GM11168 (cell line): ENCODE data around the gene EHMT1.

ENCODE experiments used
- in situ Hi-C: fragments of 300-500 bp; cut with MboI; formaldehyde crosslinking; loops from one replicate; pipeline ENCODE4 v1.12.0; 2022; ENCODE audit warnings: low sequenced_read_pairs; ENCODE audit not compliant: unreplicated experiment

Gene EHMT1

DNA sequence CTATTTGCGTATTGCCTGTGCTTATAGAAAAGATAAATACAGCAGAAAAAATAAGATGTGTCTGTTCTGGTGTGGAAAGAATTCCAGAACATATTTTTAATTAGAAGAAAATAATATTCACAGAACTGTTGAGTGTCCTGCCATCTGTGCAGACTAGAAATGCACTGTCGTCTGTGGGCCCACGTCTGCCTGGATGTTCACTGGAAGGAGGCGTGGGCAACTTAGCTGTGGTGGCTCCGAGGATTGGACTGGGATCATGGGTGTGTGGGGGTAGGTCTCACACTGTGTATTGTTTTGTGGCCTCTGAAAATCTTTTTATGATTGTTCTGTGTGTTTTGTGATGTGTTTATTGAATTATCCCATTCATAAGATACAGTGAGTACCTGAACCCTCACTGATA, 132.8 kb downstream of the EHMT1 start:
- in situ Hi-C loops, result no loop called here

GRCh38 chr9:137752426-137752825, 133.6 kb downstream of the EHMT1 start:
- in situ Hi-C loops, result no loop called here

GRCh38 chr9:137753192-137753765, 134.5 kb downstream of the EHMT1 start:
- in situ Hi-C loops, result no loop called here

GRCh38 chr9:137755261-137755927, 136.6 kb downstream of the EHMT1 start:
- in situ Hi-C loops, result no loop called here

DNA sequence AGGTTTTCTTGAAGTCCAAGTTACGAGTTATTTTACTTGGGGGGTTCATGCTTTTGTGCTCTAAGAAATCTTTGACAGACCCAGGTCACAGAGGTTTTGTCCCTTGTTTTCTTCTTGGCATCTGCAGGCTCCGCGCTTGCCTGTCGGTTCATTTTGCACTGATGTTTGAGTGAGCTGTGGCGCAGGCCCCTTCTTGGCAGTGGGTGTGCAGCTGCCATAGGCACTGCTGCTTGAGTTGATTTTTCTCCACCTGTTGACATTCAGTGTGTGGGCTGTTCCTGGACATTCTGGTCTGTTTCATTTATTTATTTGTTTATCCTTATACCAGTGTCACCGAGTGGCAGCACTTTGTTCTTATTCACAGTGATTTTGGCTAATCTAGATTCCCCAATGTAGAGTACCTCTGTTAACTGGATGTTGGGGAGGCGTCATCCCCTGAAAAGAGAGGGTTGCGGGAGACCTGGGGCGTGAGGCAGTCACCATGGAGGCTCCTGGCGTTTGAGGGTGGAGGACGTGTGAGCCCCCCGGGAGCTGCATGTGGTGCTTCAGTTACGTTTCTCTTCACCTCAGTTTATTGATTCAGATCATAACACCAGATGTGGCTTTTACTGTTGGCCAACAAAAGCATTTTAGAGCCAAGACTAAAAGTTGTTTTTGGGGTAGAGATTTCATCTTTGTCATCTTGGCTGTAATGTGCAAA, 137.4 kb downstream of the EHMT1 start:
- in situ Hi-C loops, result no loop called here

- in situ Hi-C loops, result no loop called here
Observed at GRCh38 chr9:137757139-137757538, 138.3 kb downstream of the EHMT1 start.

GRCh38 chr9:137757613-137758029, 138.8 kb downstream of the EHMT1 start:
- in situ Hi-C loops, result no loop called here

- in situ Hi-C loops, result no loop called here
Observed at GRCh38 chr9:137758067-137758466, 139.3 kb downstream of the EHMT1 start.

DNA sequence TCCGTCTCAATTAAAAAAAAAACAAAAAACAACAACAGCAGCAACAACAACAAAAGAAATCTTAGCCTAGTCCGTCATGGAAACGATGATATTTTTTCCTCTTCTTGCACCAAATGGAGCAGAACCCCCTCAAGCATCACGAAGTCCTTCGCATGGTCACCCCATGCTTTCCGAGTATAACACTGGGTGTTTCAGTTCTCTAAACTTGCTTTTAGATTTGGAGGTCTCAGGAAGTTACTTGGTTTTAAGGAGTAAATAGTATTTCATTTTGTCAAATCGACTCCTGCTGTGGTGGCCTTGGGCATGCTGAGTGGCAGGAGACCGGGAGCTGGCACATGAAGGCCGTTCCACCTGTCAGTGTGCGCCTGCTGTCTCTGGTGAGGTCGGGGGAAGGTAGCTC, 140.3 kb downstream of the EHMT1 start:
- in situ Hi-C loops, result no loop called here

GRCh38 chr9:137759649-137760321, 141.0 kb downstream of the EHMT1 start:
- in situ Hi-C loops, result loop anchor here (5.0 kb wide), 1 partner anchor 77 kb away; no protein-coding TSS in a partner anchor

- in situ Hi-C loops, result loop anchor here (5.0 kb wide), 1 partner anchor 78 kb away; no protein-coding TSS in a partner anchor
Observed at GRCh38 chr9:137760426-137760825, 141.6 kb downstream of the EHMT1 start.

GRCh38 chr9:137761032-137761431, 142.2 kb downstream of the EHMT1 start:
- in situ Hi-C loops, result loop anchor here (5.0 kb wide), 1 partner anchor 79 kb away; no protein-coding TSS in a partner anchor

- in situ Hi-C loops, result loop anchor here (5.0 kb wide), 1 partner anchor 79 kb away; no protein-coding TSS in a partner anchor
Observed at GRCh38 chr9:137761793-137762192, 143.0 kb downstream of the EHMT1 start.

DNA sequence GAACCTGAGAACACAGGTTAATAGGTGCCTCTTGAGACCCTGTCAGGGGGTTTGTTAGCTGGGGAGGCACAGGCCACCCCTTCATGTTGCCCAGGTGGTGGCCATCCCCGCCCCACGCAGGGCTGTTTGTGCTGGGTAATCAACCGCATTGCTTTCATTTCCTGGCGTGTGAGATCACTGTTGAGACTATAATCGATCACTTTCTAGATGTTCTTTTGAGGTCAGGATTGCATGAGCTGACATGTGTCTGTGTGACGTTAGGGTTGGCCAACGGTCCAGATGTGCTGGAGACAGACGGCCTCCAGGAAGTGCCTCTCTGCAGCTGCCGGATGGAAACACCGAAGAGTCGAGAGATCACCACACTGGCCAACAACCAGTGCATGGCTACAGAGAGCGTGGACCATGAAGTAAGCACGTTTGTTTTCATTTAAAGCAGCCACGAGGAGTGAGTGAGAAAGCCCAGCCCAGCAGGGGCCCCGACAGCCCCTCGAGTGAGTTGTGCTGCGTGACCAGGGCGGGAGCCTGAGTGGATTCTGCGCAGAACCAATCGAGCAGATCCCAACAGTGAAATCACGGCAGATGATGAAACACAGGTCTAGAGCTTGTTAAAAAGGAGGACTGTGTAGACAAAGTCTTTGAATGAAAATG, 143.7 kb downstream of the EHMT1 start:
- in situ Hi-C loops, result loop anchor here (5.0 kb wide), 1 partner anchor 80 kb away; no protein-coding TSS in a partner anchor

- in situ Hi-C loops, result loop anchor here (5.0 kb wide), 1 partner anchor 81 kb away; no protein-coding TSS in a partner anchor
Observed at GRCh38 chr9:137763271-137763955, 144.6 kb downstream of the EHMT1 start.

GRCh38 chr9:137764171-137764671, 145.4 kb downstream of the EHMT1 start:
- in situ Hi-C loops, result loop anchor here (5.0 kb wide), 1 partner anchor 82 kb away; no protein-coding TSS in a partner anchor

DNA sequence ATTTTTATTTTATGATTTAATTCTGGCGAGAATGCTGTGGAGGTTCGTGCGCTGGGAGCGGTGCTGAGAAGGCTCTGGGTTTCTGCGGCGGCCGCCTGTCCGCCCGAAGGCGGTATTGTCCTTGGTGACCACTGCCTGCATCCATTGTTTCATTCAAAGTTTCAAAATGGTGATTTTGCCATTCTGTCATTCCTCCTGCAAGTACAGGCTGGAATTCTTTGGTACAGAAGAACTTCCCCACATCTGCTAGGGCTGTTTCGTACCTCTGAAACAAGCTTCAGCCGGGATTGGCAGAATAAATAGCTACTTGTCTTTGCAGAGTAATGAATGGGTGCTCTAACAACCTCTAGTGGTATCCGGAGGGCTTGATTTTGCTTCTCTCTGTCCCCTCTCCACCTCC, 146.2 kb downstream of the EHMT1 start:
- in situ Hi-C loops, result loop anchor here (5.0 kb wide), 1 partner anchor 83 kb away; no protein-coding TSS in a partner anchor

DNA sequence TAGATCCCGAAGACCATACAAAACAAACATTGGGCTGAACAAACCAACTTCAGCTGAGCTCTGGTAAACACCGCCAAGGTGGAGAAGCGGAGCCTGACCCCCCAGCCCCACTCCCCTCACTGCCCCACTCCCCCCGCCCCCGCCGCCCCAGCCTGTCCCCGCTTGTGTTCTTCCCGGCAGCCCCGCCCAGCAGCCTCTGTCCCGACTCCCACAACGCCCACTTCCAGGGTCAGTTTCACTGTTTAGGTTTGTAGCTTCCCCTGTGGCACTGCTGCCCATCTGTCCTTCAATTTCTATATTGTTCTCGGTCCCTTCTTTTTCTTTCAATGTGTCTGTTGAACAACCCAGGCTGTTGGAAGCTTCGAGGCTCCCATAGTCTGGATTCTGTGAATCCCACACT, 146.7 kb downstream of the EHMT1 start:
- in situ Hi-C loops, result no loop called here

DNA sequence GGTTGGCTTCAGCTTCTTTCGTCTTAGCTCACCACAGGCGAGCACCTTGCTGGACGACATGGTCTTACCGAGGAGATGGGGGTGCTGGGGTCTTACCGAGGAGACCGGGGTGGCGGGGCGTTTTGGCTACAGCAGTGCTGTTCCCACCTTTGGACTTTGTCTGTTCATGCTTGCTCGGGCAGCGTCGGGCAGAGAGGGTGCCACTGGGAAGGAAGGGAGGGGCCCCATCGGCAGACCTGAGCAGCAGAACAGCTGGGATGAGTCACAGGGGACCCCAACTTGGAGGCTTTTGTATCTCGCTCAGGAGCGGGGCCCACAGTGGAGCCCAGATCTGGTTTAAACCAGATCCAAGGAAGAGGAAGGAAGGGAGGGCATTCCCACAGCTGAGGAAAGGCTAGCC, 152.8 kb downstream of the EHMT1 start:
- in situ Hi-C loops, result no loop called here
